WTC11 (cell line): ENCODE data around the gene RNF113B.

ENCODE experiments used
- PRRX2 ChIP-seq: fragments of 250-450 bp; sonication (Bioruptor Pico); IDR thresholded peaks from 2 replicates; pipeline ENCODE4 v1.8.0; 2021; ENCODE audit warnings: mild to moderate bottlenecking
- SP1 ChIP-seq: sonication (generic); formaldehyde crosslinking; conservative IDR thresholded peaks from 2 replicates; pipeline ENCODE4 v1.8.1; 2022; ENCODE audit warnings: missing genetic modification reagents

- TF ChIP-seq PRRX2 (CRISPR knock-in tag) (no peak), SP1 (CRISPR knock-in tag) (no peak)
Measured at GRCh38 chr13:98133946-98134345, 43.1 kb downstream of the RNF113B start.
